NB4 (cell line): ENCODE data around the gene SEMA3C.

ENCODE experiments used
- CTCF ChIP-seq: IDR thresholded peaks from one replicate; pipeline ENCODE4 v1.5.1; 2012; ENCODE audit warnings: low read depth, low read length
- MAX ChIP-seq: IDR thresholded peaks from 2 replicates; pipeline ENCODE4 v1.6.1; 2011; ENCODE audit warnings: low read depth, low read length
- MYC ChIP-seq: IDR thresholded peaks from 2 replicates; pipeline ENCODE4 v1.6.1; 2011; ENCODE audit warnings: low read depth, low read length
- POLR2A ChIP-seq: IDR thresholded peaks from 2 replicates; pipeline ENCODE4 v1.6.1; 2011; ENCODE audit warnings: mild to moderate bottlenecking; ENCODE audit not compliant: insufficient read length; ENCODE audit errors: extremely low read depth

GRCh38 chr7:80752954-80753690 lies 165.7 kb downstream of the SEMA3C start:
- TF ChIP-seq POLR2A, result no peak
- TF ChIP-seq CTCF, result no peak
- no peak for TF ChIP-seq MAX
- TF ChIP-seq MYC, result no peak
